Measurements from ENCODE around the gene EIF3F. TPM values are rescaled to one million over a fixed set of nuclear protein-coding genes. Genes with fewer than 3 reads are reported as not detected.

Gene EIF3F
- total RNA-seq (172 and 201 TPM in 2 replicates), polyA plus RNA-seq (132 and 137 TPM in 2 replicates)

DNA sequence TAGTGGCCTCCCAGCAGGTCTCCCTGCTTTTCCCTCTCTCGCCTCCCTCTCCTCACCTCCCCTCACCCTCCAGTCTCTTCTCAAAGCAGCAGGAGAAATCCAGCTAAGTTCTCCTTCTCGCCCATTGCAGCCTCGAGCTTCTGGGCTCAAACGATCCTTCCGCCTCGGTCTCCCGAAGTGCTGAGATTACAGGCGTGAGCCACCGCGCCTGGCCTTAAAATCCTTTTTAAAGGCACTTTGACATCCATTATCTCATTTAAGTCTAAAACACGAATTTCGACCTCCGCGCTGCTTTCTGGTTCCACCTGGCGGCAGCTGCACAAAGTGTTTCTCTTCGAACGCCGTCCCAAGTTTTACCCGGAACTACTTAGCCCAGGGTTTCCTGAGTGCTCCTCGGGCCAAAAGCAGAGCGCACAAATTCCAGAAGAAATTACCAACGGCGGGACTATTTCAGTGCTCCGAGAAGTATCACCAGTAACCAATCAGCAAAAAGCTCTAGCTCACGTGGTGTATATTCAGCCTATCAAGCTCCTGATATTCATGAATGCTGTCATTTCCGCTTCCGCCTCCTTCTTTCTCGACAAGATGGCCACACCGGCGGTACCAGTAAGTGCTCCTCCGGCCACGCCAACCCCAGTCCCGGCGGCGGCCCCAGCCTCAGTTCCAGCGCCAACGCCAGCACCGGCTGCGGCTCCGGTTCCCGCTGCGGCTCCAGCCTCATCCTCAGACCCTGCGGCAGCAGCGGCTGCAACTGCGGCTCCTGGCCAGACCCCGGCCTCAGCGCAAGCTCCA is at the start of gene EIF3F:
Gene EIF3F, plus strand, starts transcription at position 570 of the 792 bp plus-strand sequence. Its CDS starts 16 bp downstream, at position 586.
- H4K20me1 ChIP-seq (ENCODE audit: insufficient read depth, poor library complexity, severe bottlenecking): peaks cover 10% of the 10 kb centered on the region
- H3K9me3 ChIP-seq (ENCODE audit: low read depth): no peaks in the 10 kb centered on the region
- peaks cover 30% of the 10 kb centered on the region for H3K79me2 ChIP-seq
- H3K27ac ChIP-seq: peak within 1 kb of the TSS; percentile 62
- H3K36me3 ChIP-seq (replicated peaks; ENCODE audit: insufficient read depth, low read depth): no peaks in the 10 kb centered on the region
- peak within 1 kb of the TSS; percentile 59 for H3K4me3 ChIP-seq
- H3K27me3 ChIP-seq: no peaks in the 10 kb centered on the region
- TF ChIP-seq EZH2 (IDR thresholded peaks at IDR 0.05; ENCODE audit: borderline replicate concordance): no peak
- TF ChIP-seq, protein P1, sequence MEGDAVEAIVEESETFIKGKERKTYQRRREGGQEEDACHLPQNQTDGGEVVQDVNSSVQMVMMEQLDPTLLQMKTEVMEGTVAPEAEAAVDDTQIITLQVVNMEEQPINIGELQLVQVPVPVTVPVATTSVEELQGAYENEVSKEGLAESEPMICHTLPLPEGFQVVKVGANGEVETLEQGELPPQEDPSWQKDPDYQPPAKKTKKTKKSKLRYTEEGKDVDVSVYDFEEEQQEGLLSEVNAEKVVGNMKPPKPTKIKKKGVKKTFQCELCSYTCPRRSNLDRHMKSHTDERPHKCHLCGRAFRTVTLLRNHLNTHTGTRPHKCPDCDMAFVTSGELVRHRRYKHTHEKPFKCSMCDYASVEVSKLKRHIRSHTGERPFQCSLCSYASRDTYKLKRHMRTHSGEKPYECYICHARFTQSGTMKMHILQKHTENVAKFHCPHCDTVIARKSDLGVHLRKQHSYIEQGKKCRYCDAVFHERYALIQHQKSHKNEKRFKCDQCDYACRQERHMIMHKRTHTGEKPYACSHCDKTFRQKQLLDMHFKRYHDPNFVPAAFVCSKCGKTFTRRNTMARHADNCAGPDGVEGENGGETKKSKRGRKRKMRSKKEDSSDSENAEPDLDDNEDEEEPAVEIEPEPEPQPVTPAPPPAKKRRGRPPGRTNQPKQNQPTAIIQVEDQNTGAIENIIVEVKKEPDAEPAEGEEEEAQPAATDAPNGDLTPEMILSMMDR (IDR thresholded peaks at IDR 0.05; ENCODE audit: poor library complexity): peak; percentile 98
- 2% methylated on average over 46 of the region's 47 CpGs for WGBS (ENCODE audit: low lambda C conversion rate, missing lambda C conversion rate)
- peak; percentile 98 for DNase-seq (ENCODE audit: low spot score)
- H2AFZ ChIP-seq: peak within 1 kb of the TSS; percentile 88
- peak within 1 kb of the TSS; percentile 96 for H3K4me2 ChIP-seq
- H3K4me1 ChIP-seq (ENCODE audit: insufficient read depth): peaks cover 19% of the 10 kb centered on the region
- no peaks in the 10 kb centered on the region for H3K9me2 ChIP-seq (replicated peaks; ENCODE audit: insufficient read depth)

DNA sequence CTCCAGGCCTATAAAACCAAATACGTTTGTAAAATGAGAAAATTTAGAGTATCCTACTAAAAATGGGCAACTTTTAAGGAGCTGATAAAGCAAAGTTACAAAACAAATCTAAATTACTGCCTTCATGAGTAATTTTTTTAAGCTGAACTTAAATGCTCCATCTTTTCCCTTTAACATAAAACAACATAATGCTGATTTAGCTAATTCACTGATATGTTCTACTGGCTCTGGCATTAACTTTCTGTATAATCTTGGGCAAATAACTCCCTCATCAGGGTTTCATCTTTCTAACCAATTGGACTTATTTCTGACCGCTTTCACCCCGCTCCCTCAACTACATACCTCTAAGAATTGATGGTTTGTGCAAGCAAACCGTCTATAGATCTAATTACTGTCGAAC is 46.0 kb upstream of the EIF3F start:
- Histone ChIP-seq H2AFZ (no peak overlapping the region), H3K27ac (no peak overlapping the region), H3K79me2 (no peaks in the 10 kb centered on the region), H3K9me3 (ENCODE audit: low read depth) (no peaks in the 10 kb centered on the region), H3K4me1 (ENCODE audit: insufficient read depth) (no peaks in the 10 kb centered on the region), H3K4me3 (no peak overlapping the region), H4K20me1 (ENCODE audit: insufficient read depth, poor library complexity, severe bottlenecking) (no peaks in the 10 kb centered on the region), H3K4me2 (no peak overlapping the region), H3K36me3 (replicated peaks; ENCODE audit: insufficient read depth, low read depth) (no peaks in the 10 kb centered on the region), H3K9me2 (replicated peaks; ENCODE audit: insufficient read depth) (no peaks in the 10 kb centered on the region), H3K27me3 (no peaks in the 10 kb centered on the region)
- TF ChIP-seq, protein P1 (IDR thresholded peaks at IDR 0.05; ENCODE audit: poor library complexity): no peak
- DNase-seq (ENCODE audit: low spot score): no peak
- WGBS (ENCODE audit: low lambda C conversion rate, missing lambda C conversion rate): 62% methylated on average over 5 of the region's 5 CpGs

GRCh38 chr11:7941608-7942007 is 45.5 kb upstream of the EIF3F start, which contains the start of gene OR10A3:
OR10A3 (minus strand) TSS chr11:7941708; CDS start chr11:7939520, 2,188 bp downstream.
- DNase-seq (ENCODE audit: low spot score): no peak
- H3K27me3 ChIP-seq: no peaks in the 10 kb centered on the region
- no peak within 1 kb of the TSS for H3K4me3 ChIP-seq
- no peaks in the 10 kb centered on the region for H3K36me3 ChIP-seq (replicated peaks; ENCODE audit: insufficient read depth, low read depth)
- 93% methylated on average over 2 of the region's 2 CpGs for WGBS (ENCODE audit: low lambda C conversion rate, missing lambda C conversion rate)
- H3K9me3 ChIP-seq (ENCODE audit: low read depth): no peaks in the 10 kb centered on the region
- no peak for TF ChIP-seq EZH2phosphoT487 (IDR thresholded peaks at IDR 0.05; ENCODE audit: low read depth, severe bottlenecking, unreplicated experiment)
- no peak for TF ChIP-seq EZH2 (IDR thresholded peaks at IDR 0.05; ENCODE audit: borderline replicate concordance)
- TF ChIP-seq, protein P1 (IDR thresholded peaks at IDR 0.05; ENCODE audit: poor library complexity): no peak
- H3K4me2 ChIP-seq: no peak within 1 kb of the TSS
- no peak within 1 kb of the TSS for H3K27ac ChIP-seq
- no peaks in the 10 kb centered on the region for H3K79me2 ChIP-seq
- no peaks in the 10 kb centered on the region for H3K9me2 ChIP-seq (replicated peaks; ENCODE audit: insufficient read depth)
- no peak within 1 kb of the TSS for H2AFZ ChIP-seq
- H4K20me1 ChIP-seq (ENCODE audit: insufficient read depth, poor library complexity, severe bottlenecking): no peaks in the 10 kb centered on the region
- no peaks in the 10 kb centered on the region for H3K4me1 ChIP-seq (ENCODE audit: insufficient read depth)

All from hepatocyte (in vitro differentiated cells).